Lower leg skin (tissue), 4 donors: ENCODE results near the gene BRF1. TPM values are rescaled to one million over a fixed set of nuclear protein-coding genes. Genes with fewer than 3 reads are reported as not detected.

Experiments
- DNase-seq, 2 donors: peaks; one replicate each; pipeline ENCODE4 v3.0.0-alpha.2; 2019; ENCODE audit warnings: low spot score in 2 of 2
- H3K4me3 ChIP-seq: fragments of 200-600 bp; sonication (generic); 2 replicates; pipeline ENCODE4 v1.5.1; 2017; ENCODE audit warnings: mild to moderate bottlenecking, low read depth; ENCODE audit not compliant: poor library complexity, severe bottlenecking
- POLR2A ChIP-seq, 2 donors: fragments of 450-650 bp; IDR thresholded peaks; one replicate each; pipeline ENCODE4 v1.6.1; 2016 to 2017; ENCODE audit warnings: antibody characterized with exemption in 2 of 2, mild to moderate bottlenecking in 1 of 2, moderate library complexity in 1 of 2
- WGBS, 2 donors: methylation state at CpG; one replicate each; pipeline ENCODE4 v1.1.5; 2018; 5-methylcytosine and 5-hydroxymethylcytosine counted together
- intact Hi-C: fragments of 100-400 bp; cut with DNase I; formaldehyde crosslinking; loops from one replicate; pipeline ENCODE4 v1.15.0; 2023; ENCODE audit warnings: low total_unique reads
- total RNA-seq, 4 donors: library from RNA; depleted of rRNA; stranded (reverse); fragments of >200 nt; gene quantifications; one replicate each; pipeline ENCODE4 v1.1.0, GENCODE V29; 2016
- TF ChIP-seq, protein P1 (sequence below), 3 donors: fragments of 450-650 bp; IDR thresholded peaks; one replicate each; pipeline ENCODE4 v1.5.1; 2016; ENCODE audit warnings: antibody characterized with exemption in 3 of 3, mild to moderate bottlenecking in 3 of 3, moderate library complexity in 2 of 3

The BRF1 gene
- total RNA-seq, 4 donors from 2014 or later, result 32.7 to 74.5 (median 43.0) TPM

DNA sequence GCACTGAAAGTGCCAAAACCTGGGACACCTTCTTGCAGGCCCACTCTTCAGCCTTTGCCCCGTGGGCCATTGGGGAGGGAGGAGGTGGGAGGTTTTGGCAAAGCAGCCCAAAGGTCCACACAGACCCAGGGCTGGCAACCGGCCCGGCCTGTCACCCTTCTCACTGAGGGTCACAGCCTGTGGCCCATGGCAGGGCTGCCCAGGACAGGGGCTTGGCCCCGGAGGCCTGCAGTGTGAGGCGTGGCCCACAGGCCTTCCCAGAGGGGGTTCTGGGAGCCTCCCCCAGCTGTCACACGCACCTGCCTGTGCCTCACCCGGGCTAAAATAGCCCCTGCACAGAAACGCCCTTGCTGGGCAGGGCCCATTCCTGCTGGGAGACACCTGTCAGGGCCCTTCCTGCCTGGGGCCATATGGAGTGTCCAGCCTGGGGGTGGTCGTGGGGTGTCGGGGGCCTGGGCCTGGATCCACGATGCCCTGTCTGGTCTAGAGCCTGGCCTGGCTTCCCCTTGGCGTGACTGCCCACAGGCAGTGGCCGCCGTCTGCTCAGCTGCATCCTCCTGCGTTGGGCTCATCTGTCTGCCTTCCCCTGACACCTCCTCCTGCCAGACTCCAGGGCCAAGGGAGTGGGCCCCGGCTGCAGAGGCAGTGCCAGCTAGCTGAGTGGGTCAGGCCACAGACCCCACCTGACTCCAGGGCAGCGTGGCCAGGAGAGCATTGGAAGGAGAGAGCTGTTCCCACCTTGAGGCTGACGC lies 33.0 kb upstream of the BRF1 start:
- TF ChIP-seq POLR2A (IDR thresholded peaks at IDR 0.05), result no peak
- TF ChIP-seq, protein P1, sequence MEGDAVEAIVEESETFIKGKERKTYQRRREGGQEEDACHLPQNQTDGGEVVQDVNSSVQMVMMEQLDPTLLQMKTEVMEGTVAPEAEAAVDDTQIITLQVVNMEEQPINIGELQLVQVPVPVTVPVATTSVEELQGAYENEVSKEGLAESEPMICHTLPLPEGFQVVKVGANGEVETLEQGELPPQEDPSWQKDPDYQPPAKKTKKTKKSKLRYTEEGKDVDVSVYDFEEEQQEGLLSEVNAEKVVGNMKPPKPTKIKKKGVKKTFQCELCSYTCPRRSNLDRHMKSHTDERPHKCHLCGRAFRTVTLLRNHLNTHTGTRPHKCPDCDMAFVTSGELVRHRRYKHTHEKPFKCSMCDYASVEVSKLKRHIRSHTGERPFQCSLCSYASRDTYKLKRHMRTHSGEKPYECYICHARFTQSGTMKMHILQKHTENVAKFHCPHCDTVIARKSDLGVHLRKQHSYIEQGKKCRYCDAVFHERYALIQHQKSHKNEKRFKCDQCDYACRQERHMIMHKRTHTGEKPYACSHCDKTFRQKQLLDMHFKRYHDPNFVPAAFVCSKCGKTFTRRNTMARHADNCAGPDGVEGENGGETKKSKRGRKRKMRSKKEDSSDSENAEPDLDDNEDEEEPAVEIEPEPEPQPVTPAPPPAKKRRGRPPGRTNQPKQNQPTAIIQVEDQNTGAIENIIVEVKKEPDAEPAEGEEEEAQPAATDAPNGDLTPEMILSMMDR (IDR thresholded peaks at IDR 0.05), result no peak
- H3K4me3 ChIP-seq, result no peak overlapping the region
- 78 to 87% methylated on average over 10 to 18 of the region's 18 CpGs for WGBS, 2 donors
- intact Hi-C loops, result no loop called here
- DNase-seq, result no peak

DNA sequence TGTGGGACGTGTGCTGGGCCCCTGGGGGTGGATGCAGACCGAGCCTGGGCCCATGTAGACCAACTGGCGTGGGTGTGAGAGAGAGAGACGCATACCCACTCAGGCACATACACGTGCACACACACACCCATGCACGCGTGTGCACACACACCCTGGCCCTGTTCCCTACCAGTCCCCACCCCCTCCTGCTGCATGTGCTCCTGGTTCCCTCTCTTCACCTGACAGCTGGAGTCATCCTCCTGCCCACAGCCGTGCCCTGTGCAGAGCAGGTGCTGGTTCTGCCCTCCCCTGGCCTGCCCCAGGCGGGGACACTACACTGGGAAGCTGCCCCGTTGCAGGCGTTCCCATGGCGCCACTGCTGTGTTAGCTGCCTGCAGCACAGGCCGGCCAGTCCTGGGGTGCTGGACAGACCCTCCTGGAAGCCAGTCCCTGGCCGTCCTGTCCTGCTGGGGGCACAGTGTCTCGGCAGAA lies 32.3 kb upstream of the BRF1 start:
- WGBS, 2 donors, result 88 to 89% methylated on average over 14 of the region's 15 CpGs
- no peak for DNase-seq
- intact Hi-C loops, result no loop called here

DNA sequence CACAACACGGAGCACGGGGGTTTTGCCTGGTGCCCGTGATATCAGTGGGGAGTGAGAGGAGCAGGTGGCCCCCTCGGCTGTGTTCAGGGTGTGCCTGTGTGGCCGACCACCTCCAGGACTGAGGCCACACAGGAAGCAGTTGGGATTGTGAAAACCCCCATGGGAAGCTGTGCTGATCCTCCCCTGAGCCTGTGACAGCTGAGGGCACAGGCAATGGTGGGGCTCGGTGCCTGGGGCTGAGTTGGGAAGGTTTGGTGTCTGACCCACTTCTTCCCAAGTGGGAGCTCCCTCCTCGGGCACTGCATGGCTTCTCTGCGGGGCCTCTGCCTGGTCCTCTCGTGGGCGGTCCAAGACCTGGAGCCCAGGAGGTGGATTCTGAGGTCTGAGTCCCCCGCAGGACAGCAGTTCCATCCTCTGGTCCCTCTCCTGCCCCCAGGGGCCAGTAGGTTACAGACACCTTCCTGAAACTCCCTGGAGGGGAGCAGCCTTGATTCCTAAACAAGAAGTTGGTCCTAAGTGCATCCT lies 31.6 kb upstream of the BRF1 start:
- intact Hi-C loops, result no loop called here
- 82 to 95% methylated on average over 9 to 11 of the region's 11 CpGs for WGBS, 2 donors
- no peak for TF ChIP-seq POLR2A (IDR thresholded peaks at IDR 0.05)
- TF ChIP-seq, protein P1 (IDR thresholded peaks at IDR 0.05), result no peak
- no peak overlapping the region for H3K4me3 ChIP-seq
- no peak for DNase-seq

More for the DNA sequence above, 32.3 kb upstream of the BRF1 start:
- TF ChIP-seq POLR2A (IDR thresholded peaks at IDR 0.05), result no peak
- TF ChIP-seq, protein P1 (IDR thresholded peaks at IDR 0.05), result no peak
- no peak overlapping the region for H3K4me3 ChIP-seq

GRCh38 chr14:105331575-105332349 lies 31.0 kb upstream of the BRF1 start:
- no peak for DNase-seq
- TF ChIP-seq, protein P1 (IDR thresholded peaks at IDR 0.05), result no peak
- TF ChIP-seq POLR2A (IDR thresholded peaks at IDR 0.05), result no peak
- H3K4me3 ChIP-seq, result no peak overlapping the region
- 83 to 84% methylated on average over 8 of the region's 8 CpGs for WGBS, 2 donors
- intact Hi-C loops, result no loop called here

DNA sequence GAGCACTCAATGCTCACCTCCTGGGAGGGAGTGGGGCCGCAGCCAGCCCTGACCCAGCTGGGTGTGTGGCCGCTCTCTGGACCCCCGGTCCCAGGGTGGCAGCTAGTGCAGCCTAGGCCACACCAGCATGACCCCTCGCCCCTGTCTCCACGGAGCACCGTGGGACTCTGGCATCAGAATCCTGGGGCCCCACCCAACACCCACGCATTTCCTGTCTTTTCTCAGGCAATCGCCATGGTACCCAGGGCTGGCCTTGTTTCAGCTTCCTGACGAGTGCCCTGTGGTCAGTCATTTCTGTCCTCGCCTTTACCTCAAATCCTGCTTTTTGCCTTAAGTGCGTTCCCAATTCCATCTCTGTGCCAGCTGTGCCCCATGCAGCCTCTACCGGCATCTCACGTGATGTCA lies 29.7 kb upstream of the BRF1 start:
- H3K4me3 ChIP-seq, result no peak overlapping the region
- no peak for TF ChIP-seq POLR2A (IDR thresholded peaks at IDR 0.05)
- TF ChIP-seq, protein P1 (IDR thresholded peaks at IDR 0.05), result no peak
- DNase-seq, result no peak
- 47 to 51% methylated on average over 9 to 13 of the region's 13 CpGs for WGBS, 2 donors
- intact Hi-C loops, result no loop called here
